ENCODE results near the gene E2F2.

The E2F2 gene

GRCh38 chr1:23472351-23473036, 58.5 kb downstream of the E2F2 start:
- TF ChIP-seq CTCF (IDR thresholded peaks at IDR 0.05; ENCODE audit: low read depth, low read length, missing control alignments), result no peak
- no peak for DNase-seq (ENCODE audit: low read depth)
- H3K4me3 ChIP-seq (ENCODE audit: low read depth, low read length), result no peak overlapping the region

- DNase-seq (ENCODE audit: low read depth), result no peak
- no peak overlapping the region for H3K4me3 ChIP-seq (ENCODE audit: low read depth, low read length)
- no peak for TF ChIP-seq CTCF (IDR thresholded peaks at IDR 0.05; ENCODE audit: low read depth, low read length, missing control alignments)
These were observed 59.5 kb downstream of the E2F2 start for GRCh38 chr1:23471473-23472075.

GRCh38 chr1:23470282-23471070, 60.6 kb downstream of the E2F2 start:
- no peak for TF ChIP-seq CTCF (IDR thresholded peaks at IDR 0.05; ENCODE audit: low read depth, low read length, missing control alignments)
- no peak overlapping the region for H3K4me3 ChIP-seq (ENCODE audit: low read depth, low read length)
- DNase-seq (ENCODE audit: low read depth), result no peak

GRCh38 chr1:23469372-23469982, 61.6 kb downstream of the E2F2 start:
- TF ChIP-seq CTCF (IDR thresholded peaks at IDR 0.05; ENCODE audit: low read depth, low read length, missing control alignments), result no peak
- H3K4me3 ChIP-seq (ENCODE audit: low read depth, low read length), result no peak overlapping the region
- DNase-seq (ENCODE audit: low read depth), result no peak

- H3K4me3 ChIP-seq (ENCODE audit: low read depth, low read length), result no peak overlapping the region
- DNase-seq (ENCODE audit: low read depth), result no peak
- no peak for TF ChIP-seq CTCF (IDR thresholded peaks at IDR 0.05; ENCODE audit: low read depth, low read length, missing control alignments)
These were observed 64.5 kb downstream of the E2F2 start for GRCh38 chr1:23466423-23466989.

GRCh38 chr1:23463286-23463685, 67.7 kb downstream of the E2F2 start:
- H3K4me3 ChIP-seq (ENCODE audit: low read depth, low read length), result no peak overlapping the region
- DNase-seq (ENCODE audit: low read depth), result no peak
- no peak for TF ChIP-seq CTCF (IDR thresholded peaks at IDR 0.05; ENCODE audit: low read depth, low read length, missing control alignments)
